HL-60 (cell line): ENCODE results near the gene LSM12.

Experiments used
- DNase-seq, 2 experiments: peaks; one replicate each; pipeline ENCODE4 v3.0.0-alpha.2; 2010 to 2020; ENCODE audit warnings: low read depth in 1 of 2, low spot score in 1 of 2
- H3K27ac ChIP-seq: fragments of 250-450 bp; sonication (Bioruptor Pico); replicated peaks from 2 replicates; pipeline ENCODE4 v1.5.1; 2020; ENCODE audit warnings: mild to moderate bottlenecking, moderate library complexity
- H3K27me3 ChIP-seq: fragments of 250-450 bp; sonication (Bioruptor Pico); 2 replicates; pipeline ENCODE4 v1.5.1; 2021; ENCODE audit warnings: mild to moderate bottlenecking, moderate library complexity; ENCODE audit not compliant: insufficient read depth, poor library complexity, severe bottlenecking
- H3K4me3 ChIP-seq: replicated peaks from 2 replicates; pipeline ENCODE4 v1.5.1; 2011; ENCODE audit warnings: mild to moderate bottlenecking, control low read depth, low read length; ENCODE audit not compliant: insufficient read depth
- GABPA ChIP-seq: IDR thresholded peaks from 2 replicates; pipeline ENCODE4 v1.6.1; 2012; ENCODE audit warnings: low read depth
- POLR2AphosphoS5 ChIP-seq: IDR thresholded peaks from 2 replicates; pipeline ENCODE4 v1.6.1; 2012; ENCODE audit warnings: low read depth
- SPI1 ChIP-seq: IDR thresholded peaks from 2 replicates; pipeline ENCODE4 v1.6.1; 2012; ENCODE audit warnings: low read depth, mild to moderate bottlenecking, borderline replicate concordance
- TF ChIP-seq, protein P1 (sequence below): IDR thresholded peaks from 2 replicates; pipeline ENCODE4 v1.6.1; 2012; ENCODE audit warnings: low read depth; ENCODE audit not compliant: insufficient replicate concordance
- TF ChIP-seq, protein P2 (sequence below): IDR thresholded peaks from one replicate; pipeline ENCODE4 v1.5.1; 2011; ENCODE audit warnings: low read length, control low read depth, inconsistent platforms; ENCODE audit not compliant: insufficient read depth

The LSM12 gene

GRCh38 chr17:44006272-44006597 is 60.2 kb downstream of the LSM12 start:
- H3K27ac ChIP-seq: no peak overlapping the region
- peak overlapping the region; percentile 49 for H3K4me3 ChIP-seq
- TF ChIP-seq, protein P1, sequence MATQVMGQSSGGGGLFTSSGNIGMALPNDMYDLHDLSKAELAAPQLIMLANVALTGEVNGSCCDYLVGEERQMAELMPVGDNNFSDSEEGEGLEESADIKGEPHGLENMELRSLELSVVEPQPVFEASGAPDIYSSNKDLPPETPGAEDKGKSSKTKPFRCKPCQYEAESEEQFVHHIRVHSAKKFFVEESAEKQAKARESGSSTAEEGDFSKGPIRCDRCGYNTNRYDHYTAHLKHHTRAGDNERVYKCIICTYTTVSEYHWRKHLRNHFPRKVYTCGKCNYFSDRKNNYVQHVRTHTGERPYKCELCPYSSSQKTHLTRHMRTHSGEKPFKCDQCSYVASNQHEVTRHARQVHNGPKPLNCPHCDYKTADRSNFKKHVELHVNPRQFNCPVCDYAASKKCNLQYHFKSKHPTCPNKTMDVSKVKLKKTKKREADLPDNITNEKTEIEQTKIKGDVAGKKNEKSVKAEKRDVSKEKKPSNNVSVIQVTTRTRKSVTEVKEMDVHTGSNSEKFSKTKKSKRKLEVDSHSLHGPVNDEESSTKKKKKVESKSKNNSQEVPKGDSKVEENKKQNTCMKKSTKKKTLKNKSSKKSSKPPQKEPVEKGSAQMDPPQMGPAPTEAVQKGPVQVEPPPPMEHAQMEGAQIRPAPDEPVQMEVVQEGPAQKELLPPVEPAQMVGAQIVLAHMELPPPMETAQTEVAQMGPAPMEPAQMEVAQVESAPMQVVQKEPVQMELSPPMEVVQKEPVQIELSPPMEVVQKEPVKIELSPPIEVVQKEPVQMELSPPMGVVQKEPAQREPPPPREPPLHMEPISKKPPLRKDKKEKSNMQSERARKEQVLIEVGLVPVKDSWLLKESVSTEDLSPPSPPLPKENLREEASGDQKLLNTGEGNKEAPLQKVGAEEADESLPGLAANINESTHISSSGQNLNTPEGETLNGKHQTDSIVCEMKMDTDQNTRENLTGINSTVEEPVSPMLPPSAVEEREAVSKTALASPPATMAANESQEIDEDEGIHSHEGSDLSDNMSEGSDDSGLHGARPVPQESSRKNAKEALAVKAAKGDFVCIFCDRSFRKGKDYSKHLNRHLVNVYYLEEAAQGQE: no peak
- TF ChIP-seq SPI1 (no peak), POLR2AphosphoS5 (no peak), GABPA (no peak)
- TF ChIP-seq, protein P2, sequence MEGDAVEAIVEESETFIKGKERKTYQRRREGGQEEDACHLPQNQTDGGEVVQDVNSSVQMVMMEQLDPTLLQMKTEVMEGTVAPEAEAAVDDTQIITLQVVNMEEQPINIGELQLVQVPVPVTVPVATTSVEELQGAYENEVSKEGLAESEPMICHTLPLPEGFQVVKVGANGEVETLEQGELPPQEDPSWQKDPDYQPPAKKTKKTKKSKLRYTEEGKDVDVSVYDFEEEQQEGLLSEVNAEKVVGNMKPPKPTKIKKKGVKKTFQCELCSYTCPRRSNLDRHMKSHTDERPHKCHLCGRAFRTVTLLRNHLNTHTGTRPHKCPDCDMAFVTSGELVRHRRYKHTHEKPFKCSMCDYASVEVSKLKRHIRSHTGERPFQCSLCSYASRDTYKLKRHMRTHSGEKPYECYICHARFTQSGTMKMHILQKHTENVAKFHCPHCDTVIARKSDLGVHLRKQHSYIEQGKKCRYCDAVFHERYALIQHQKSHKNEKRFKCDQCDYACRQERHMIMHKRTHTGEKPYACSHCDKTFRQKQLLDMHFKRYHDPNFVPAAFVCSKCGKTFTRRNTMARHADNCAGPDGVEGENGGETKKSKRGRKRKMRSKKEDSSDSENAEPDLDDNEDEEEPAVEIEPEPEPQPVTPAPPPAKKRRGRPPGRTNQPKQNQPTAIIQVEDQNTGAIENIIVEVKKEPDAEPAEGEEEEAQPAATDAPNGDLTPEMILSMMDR: no peak
- peaks cover 42% of the 10 kb centered on the region for H3K27me3 ChIP-seq
- no peak for DNase-seq

DNA sequence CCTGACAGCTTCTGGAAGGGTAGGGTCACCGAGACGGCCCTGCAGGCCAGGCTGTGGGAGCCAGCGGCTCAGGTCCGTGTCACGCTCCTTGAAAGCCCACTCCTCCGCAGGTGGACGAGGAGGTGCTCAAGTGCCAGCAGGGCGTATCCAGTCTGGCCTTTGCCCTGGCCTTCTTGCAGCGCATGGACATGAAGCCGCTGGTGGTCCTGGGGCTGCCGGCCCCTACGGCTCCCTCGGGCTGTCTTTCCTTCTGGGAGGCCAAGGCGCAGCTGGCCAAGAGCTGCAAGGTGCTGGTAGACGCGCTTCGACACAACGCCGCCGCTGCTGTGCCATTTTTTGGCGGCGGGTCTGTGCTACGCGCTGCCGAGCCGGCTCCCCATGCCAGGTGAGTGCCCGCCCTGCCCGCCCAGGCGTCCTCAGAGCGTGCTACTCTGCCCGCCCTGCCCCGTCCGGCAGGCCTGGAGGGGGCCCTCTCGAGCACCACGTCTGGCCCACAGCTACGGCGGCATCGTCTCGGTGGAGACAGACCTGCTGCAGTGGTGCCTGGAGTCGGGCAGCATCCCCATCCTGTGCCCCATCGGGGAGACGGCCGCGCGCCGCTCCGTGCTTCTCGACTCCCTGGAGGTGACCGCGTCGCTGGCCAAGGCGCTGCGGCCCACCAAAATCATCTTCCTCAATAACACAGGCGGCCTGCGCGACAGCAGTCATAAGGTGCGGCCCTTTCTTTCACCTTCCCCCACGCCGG is 60.8 kb downstream of the LSM12 start:
- TF ChIP-seq GABPA (no peak), POLR2AphosphoS5 (no peak), SPI1 (no peak)
- TF ChIP-seq, protein P2: no peak
- TF ChIP-seq, protein P1: no peak
- Histone ChIP-seq H3K4me3 (peak overlapping the region; percentile 49), H3K27me3 (peaks cover 42% of the 10 kb centered on the region), H3K27ac (no peak overlapping the region)
- peak in 1 of 2 experiments; percentile 14 for DNase-seq

DNA sequence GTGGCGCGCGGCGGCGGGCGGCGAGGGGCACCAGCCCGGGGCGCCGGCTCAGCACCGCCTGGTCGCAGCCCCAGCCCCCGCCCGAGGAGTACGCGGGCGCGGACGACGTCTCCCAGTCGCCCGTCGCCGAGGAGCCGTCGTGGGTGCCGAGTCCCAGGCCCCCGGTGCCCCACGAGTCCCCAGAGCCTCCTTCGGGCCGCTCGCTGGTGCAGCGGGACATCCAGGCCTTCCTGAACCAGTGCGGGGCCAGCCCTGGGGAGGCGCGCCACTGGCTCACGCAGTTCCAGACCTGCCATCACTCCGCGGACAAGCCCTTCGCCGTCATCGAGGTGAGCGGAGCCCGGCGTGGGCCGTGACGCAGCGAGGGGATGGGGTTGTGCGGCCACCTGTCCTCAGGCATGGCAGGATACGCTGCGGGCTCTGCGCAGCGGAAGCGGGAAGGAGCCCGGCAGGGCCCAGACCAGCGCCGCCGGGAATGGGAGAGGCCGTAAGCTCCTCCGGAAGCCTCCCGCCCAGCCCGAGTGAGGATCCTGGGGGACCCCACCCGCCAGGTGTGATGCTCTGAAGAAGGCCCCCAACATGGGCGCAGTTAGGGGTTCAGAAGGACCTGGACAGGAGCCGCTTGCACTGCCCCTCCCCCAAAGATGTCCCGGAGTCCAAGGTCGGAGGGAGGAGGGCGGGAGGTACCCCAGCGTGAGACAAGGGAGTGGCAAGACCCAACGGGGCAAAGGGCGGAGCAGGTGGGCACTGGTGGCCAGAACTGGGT is 61.5 kb downstream of the LSM12 start:
- DNase-seq: no peak
- H3K4me3 ChIP-seq: no peak overlapping the region
- H3K27me3 ChIP-seq: peaks cover 42% of the 10 kb centered on the region
- no peak overlapping the region for H3K27ac ChIP-seq
- TF ChIP-seq, protein P2: no peak
- TF ChIP-seq, protein P1: no peak
- no peak for TF ChIP-seq GABPA
